K562 (cell line): ENCODE measurements around the gene TENM4. TPM values are rescaled to one million over a fixed set of nuclear protein-coding genes. Genes with fewer than 3 reads are reported as not detected.
A peak's percentile ranks its signal among the peaks of the same experiment; 100 is the strongest.

Experiments used
- ATAC-seq: fragments of 200-7000 bp; cut with Tn5 transposase; 3 replicates; pipeline ENCODE4 v1.9.1; 2020; ENCODE audit warnings: moderate library complexity
- BruUV-seq: library from RNA; stranded (reverse); fragments of 400-500 nt; replicated peaks from 2 replicates; lab custom pipeline; 2021; lab: Mats Ljungman, UMichigan
- CTCF ChIA-PET: fragments of 300-600 bp; formaldehyde crosslinking; extraction: SDS; loops from one replicate; lab custom pipeline; 2021; ENCODE audit warnings: low intra/inter-chr PET ratio; lab: Yijun Ruan, JAX
- POLR2A ChIA-PET: fragments of 300-600, 350-650 bp; sonication (Branson Sonifier 250); formaldehyde crosslinking; extraction: SDS; loops from one replicate; lab custom pipeline; 2021; ENCODE audit warnings: antibody characterized with exemption, inconsistent platforms; lab: Yijun Ruan, JAX
- DNase-seq, 4 experiments: peaks; one replicate each; pipeline versions ENCODE4 v3.0.0 to v3.0.0-alpha.2; 2011 to 2018; ENCODE audit warnings: low spot score in 3 of 4, mixed read lengths in 3 of 4; ENCODE audit errors: extremely low read depth in 1 of 4
- FAIRE-seq: peaks from 2 replicates; lab custom pipeline; 2011; peaks lifted over from hg19 to GRCh38; lab: Jason Lieb, UNC
- H2AFZ ChIP-seq: 2 replicates; pipeline ENCODE4 v1.6.0; 2011; ENCODE audit warnings: low read depth, low read length, control low read depth, inconsistent platforms
- H3K27ac ChIP-seq: fragments of 200-600 bp; 3 replicates; pipeline ENCODE4 v1.8.0; 2011; ENCODE audit warnings: low read depth, mild to moderate bottlenecking, control low read depth, inconsistent platforms, low read length, moderate library complexity, mixed read lengths; ENCODE audit errors: extremely low read depth
- H3K27me3 ChIP-seq, 2 experiments: fragments of 300-600 bp in 1 of 2; 2 replicates in 1 of 2; 3 replicates in 1 of 2; pipeline versions ENCODE4 v1.6.0 to v1.8.0; 2011; ENCODE audit warnings: inconsistent platforms in 2 of 2, low read length in 2 of 2, mild to moderate bottlenecking in 1 of 2, mixed read lengths in 1 of 2, moderate library complexity in 1 of 2; ENCODE audit not compliant: control insufficient read depth in 2 of 2, insufficient read depth in 2 of 2
- H3K36me3 ChIP-seq: fragments of 300-600 bp; 3 replicates; pipeline ENCODE4 v1.8.0; 2011; ENCODE audit warnings: mild to moderate bottlenecking, low read length, inconsistent platforms; ENCODE audit not compliant: control insufficient read depth, insufficient read depth
- H3K4me1 ChIP-seq, 2 experiments: fragments of 200-600 bp in 1 of 2; replicated peaks in 1 of 2; 2 replicates in 1 of 2; 3 replicates in 1 of 2; pipeline versions ENCODE4 v1.5.1 to v1.8.0; 2011; ENCODE audit warnings: inconsistent platforms in 2 of 2, low read length in 2 of 2, mild to moderate bottlenecking in 1 of 2, mixed read lengths in 1 of 2, moderate library complexity in 1 of 2; ENCODE audit not compliant: control insufficient read depth in 2 of 2, insufficient read depth in 2 of 2
- H3K4me2 ChIP-seq: 2 replicates; pipeline ENCODE4 v1.6.1; 2011; ENCODE audit warnings: low read length, control low read depth, inconsistent platforms, mixed read lengths; ENCODE audit not compliant: insufficient read depth
- H3K4me3 ChIP-seq: fragments of 200-600 bp; sonication (generic), shearing (Covaris generic); 2 replicates; pipeline ENCODE4 v1.5.1; 2016; ENCODE audit warnings: control low read depth, inconsistent platforms
- H3K79me2 ChIP-seq: fragments of 200-600 bp; 3 replicates; pipeline ENCODE4 v1.8.0; 2011; ENCODE audit warnings: low read length, inconsistent platforms; ENCODE audit not compliant: control insufficient read depth, insufficient read depth
- H3K9ac ChIP-seq, 2 experiments: 2 replicates each; pipeline versions ENCODE4 v1.6.0 to v1.6.1; 2011; ENCODE audit warnings: low read depth in 2 of 2, low read length in 2 of 2, control low read depth in 1 of 2, inconsistent platforms in 1 of 2, mild to moderate bottlenecking in 1 of 2, mixed read lengths in 1 of 2; ENCODE audit not compliant: insufficient read depth in 1 of 2
- H3K9me1 ChIP-seq: one replicate; pipeline ENCODE4 v1.6.0; 2011; ENCODE audit warnings: inconsistent platforms, mild to moderate bottlenecking, low read length, moderate library complexity; ENCODE audit not compliant: control insufficient read depth, insufficient read depth
- H3K9me3 ChIP-seq: replicated peaks from 2 replicates; pipeline ENCODE4 v1.5.1; 2011; ENCODE audit warnings: low read depth, low read length, inconsistent platforms; ENCODE audit not compliant: control insufficient read depth, insufficient read depth
- H4K20me1 ChIP-seq: replicated peaks from 2 replicates; pipeline ENCODE4 v1.6.1; 2011; ENCODE audit warnings: low read length, inconsistent platforms, mixed read lengths; ENCODE audit not compliant: control insufficient read depth, insufficient read depth
- POLR3A ChIP-seq: IDR thresholded peaks from 2 replicates; pipeline ENCODE4 v1.6.1; 2011; ENCODE audit warnings: borderline replicate concordance, mild to moderate bottlenecking, moderate library complexity; ENCODE audit not compliant: insufficient read length, insufficient read depth; ENCODE audit errors: extremely low read depth
- WGBS: fragments of 100-300 bp; shearing (Covaris generic); methylation state at CpG from one replicate; pipeline ENCODE4 v1.1.6; 2016; ENCODE audit warnings: low coverage, mixed read lengths; ENCODE audit not compliant: insufficient coverage; ENCODE audit errors: missing lambda C conversion rate; 5-methylcytosine and 5-hydroxymethylcytosine counted together
- in situ Hi-C: fragments of 300-500 bp; cut with MboI; formaldehyde crosslinking; loops from 4 replicates; pipeline ENCODE4 v1.15.0; 2018; ENCODE audit warnings: inconsistent platforms, mixed read lengths
- intact Hi-C: fragments of 100-400 bp; cut with micrococcal nuclease; formaldehyde crosslinking; loops from 2 replicates; pipeline ENCODE4 v1.14.2; 2022
- polyA plus RNA-seq, 8 experiments: library from polyadenylated mRNA; depleted of rRNA in 4 of 8; stranded (reverse) in 5 of 8; unstranded in 3 of 8; fragments of >200 nt; fragmentation: Nextera tagmentation in 2 of 8; fragmentation: Illumina TruSeq in 1 of 8; extraction: Ambion mirVana in 2 of 8; extraction: Trizol in 1 of 8; gene quantifications; 2 replicates each; pipeline versions ENCODE4 v1.2.1 to v1.2.3, GENCODE V29; 2011 to 2014; ENCODE audit warnings: inconsistent platforms in 1 of 8, missing spikeins in 1 of 8
- total RNA-seq, 7 experiments: library from RNA; depleted of rRNA in 6 of 7; stranded (reverse); fragments of >200 nt in 6 of 7; fragmentation: Illumina TruSeq in 2 of 7; extraction: Trizol in 2 of 7; gene quantifications; 2 replicates each; pipeline versions ENCODE4 v1.2.1 to v1.2.3, GENCODE V29; 2011 to 2021; ENCODE audit warnings: low replicate concordance in 1 of 7

Gene TENM4
- total and polyA plus RNA-seq, 9 of the 15 experiments (the other 6 are each of a cell fraction or from before 2014, with no cell fraction given): 0.16 TPM; not detected in 8

GRCh38 chr11:78647986-78648875, 792.6 kb downstream of the TENM4 start:
- intact Hi-C loops: loop anchor here (5.0 to 10.0 kb wide), 2 partner anchors 147 to 429 kb away; no protein-coding TSS in a partner anchor
- Histone ChIP-seq H3K4me1 (no peaks in the 10 kb centered on the region), H3K9ac (no peak overlapping the region), H3K27me3 (peaks cover 0 to 20% of the 10 kb centered on the region in 2 experiments; a peak in 1 of 5 replicates), H3K27ac (no peak overlapping the region), H3K36me3 (no peaks in the 10 kb centered on the region), H4K20me1 (peaks cover 8% of the 10 kb centered on the region; the same call in 1 of the 2 replicates), H3K4me2 (no peak overlapping the region), H2AFZ (no peak overlapping the region), H3K4me3 (no peak overlapping the region), H3K9me1 (no peaks in the 10 kb centered on the region), H3K9me3 (no peaks in the 10 kb centered on the region), H3K79me2 (no peaks in the 10 kb centered on the region)
- ATAC-seq (no peak), DNase-seq (peak in 1 of 4 experiments; percentile 1), FAIRE-seq (no peak)
- WGBS: under 1% methylated on average over 9 of the region's 9 CpGs
- TF ChIP-seq POLR3A: no peak
- no TSS peak for BruUV-seq
- CTCF ChIA-PET: no interaction called here
- in situ Hi-C loops: no loop called here
- POLR2A ChIA-PET: interaction anchor here (0.6 to 1.8 kb wide), 2 partner anchors 10 to 29 kb away, joined by 3 to 9 read pairs; no protein-coding TSS in a partner anchor
